CD4-positive, alpha-beta T cell treated with Interleukin-12 subunit alpha and Interleukin-12 subunit beta, for 1 hour (primary cell): ENCODE measurements around the gene INTS15.
"Not testable (repeated sequence)": the region's sequence is repeated elsewhere in the genome, so short reads cannot be mapped to it uniquely, and the experiment has no call there.

Experiments
- DNase-seq: peaks from one replicate; pipeline ENCODE4 v3.0.0-alpha.2; 2020

INTS15 gene

DNA sequence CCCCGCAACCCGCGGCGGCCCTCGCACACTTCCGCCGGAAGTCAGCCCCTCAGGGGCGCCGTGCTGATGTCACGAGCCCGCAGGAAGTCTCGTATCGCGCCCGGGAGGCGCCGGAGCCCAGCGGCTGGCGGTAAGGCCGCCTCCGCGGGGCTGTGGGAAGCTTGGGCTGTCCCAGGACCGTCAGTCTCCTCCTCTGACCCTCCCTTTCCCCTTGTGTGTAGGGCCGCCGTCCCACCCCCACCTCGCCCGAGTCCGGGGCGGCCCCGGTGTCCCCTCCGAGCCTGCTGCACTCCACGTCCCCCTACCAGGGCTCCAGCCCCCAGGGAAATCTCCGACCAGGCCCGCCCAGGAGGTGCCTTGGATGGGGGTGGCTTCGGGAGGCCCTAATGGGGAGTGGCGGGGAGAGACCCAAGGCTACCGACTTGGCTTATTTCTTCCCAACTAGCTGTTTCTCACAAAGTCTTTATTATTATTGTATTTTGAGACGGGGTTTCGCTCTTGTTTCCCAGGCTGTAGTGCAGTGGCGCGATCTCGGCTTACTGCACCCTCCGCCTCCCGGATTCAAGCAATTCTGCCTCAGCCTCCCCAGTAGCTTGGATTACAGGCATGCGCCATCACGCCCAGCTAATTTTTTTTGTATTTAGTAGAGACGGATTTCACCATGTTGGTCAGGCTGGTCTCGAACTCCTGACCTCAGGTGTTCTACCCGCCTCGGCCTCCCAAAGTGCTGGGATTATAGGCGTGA is 12.3 kb upstream of the INTS15 start, which contains the start of gene ZDHHC4:
TSS of gene ZDHHC4 (plus strand) at position 86 of the 745 bp plus-strand sequence. CDS start 3,108 bp downstream, outside the sequence.
- peak; percentile 89 for DNase-seq

DNA sequence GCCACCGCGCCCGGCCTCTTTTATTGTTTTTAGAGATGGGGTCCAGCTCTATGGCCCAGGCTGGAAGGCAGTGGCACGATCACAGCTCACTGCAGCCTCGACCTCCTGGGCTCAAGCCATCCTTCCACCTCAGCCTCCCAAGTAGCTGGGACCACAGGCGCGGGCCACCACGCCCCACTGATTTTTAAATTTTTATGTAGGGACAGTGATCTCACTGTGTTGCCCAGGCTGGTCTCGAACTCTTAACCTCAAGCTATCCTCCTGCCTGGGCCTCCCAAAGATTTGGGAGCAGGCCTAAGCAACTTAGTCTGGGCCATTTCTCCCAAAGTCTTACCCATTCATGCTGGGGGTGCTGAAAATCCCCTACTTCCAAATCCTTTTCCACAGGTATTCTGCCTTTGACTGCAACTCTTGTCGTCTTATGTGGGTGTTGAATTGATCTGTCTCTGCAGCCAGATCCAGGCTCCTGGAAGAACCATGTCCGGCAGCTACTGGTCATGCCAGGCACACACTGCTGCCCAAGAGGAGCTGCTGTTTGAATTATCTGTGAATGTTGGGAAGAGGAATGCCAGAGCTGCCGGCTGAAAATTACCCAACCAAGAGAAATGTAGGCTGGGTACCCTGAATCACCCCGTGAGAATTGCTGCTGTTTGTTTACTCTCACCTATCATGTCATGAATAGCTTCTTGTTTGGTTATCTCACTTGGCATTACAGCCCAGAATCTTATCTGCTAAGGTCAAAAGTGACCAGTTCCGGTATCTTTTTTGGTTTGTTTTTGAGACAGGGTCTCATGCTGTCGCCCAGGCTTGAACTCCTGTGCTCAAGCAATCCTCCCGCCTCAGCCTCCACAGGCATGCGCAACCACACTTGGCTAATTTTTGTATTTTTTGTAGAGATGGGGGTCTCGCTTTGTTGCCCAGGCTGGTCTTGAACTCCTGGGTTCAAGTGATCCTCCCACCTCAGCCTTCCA is 11.4 kb upstream of the INTS15 start:
- DNase-seq: no peak

DNA sequence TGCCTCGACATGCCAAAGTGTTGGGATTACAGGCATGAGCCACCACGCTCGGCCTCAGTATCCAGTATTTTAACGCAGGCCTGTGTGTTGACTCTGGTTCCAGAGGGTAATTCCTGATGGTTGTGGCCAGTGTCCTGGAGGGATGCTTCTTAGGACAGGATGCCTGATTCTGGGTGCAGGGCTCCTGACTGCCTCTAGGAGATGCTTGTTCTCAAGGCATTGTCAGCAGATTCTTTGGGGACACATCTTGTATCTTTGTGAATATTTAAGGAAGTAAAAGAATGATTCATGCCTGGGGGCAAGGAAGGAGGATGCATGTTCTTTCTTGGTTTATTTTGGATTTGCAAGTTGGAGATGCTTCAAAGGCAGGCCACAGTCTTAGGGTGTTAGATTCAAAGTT is 10.4 kb upstream of the INTS15 start:
- DNase-seq: no peak

DNA sequence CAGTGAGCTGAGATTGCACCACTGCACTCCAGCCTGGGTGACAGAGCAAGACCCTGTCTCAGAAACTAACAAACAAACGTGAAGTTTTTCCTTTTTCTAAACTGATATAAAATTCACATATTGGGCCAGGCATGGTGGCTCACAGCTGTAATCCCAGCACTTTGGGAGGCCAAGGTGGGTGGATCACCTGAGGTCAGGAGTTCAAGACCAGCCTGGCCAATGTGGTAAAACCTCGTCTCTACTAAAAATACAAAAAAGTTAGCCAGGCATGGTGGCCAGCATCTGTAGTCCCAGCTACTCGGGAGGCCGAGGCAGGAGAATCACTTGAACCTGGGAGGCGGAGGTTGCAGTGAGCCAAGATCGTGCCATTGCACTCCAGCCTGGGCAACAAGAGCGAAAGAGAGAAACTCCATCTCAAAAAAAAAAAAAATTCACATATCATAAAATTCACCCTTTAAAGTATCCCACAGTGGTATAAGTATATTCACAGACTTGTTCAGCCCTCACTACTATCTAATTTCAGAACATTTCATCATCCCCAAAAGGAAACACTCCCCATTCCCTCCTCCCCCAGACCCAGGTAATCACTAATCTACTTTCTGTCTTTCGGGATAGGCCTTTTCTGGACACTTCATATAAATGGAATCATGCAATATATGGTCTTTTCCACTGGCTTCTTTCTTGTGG is 3.9 kb upstream of the INTS15 start:
- not testable (repeated sequence) for DNase-seq

DNA sequence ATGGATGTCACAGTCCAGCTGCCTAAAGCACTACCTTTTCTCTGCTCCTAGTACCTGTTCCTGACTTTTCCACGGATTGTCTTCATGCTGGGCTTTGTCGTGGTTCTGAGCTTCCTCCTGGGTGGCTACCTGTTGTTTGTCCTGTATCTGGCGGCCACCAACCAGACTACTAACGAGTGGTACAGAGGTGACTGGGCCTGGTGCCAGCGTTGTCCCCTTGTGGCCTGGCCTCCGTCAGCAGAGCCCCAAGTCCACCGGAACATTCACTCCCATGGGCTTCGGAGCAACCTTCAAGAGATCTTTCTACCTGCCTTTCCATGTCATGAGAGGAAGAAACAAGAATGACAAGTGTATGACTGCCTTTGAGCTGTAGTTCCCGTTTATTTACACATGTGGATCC is 1.3 kb upstream of the INTS15 start:
- DNase-seq: no peak

DNA sequence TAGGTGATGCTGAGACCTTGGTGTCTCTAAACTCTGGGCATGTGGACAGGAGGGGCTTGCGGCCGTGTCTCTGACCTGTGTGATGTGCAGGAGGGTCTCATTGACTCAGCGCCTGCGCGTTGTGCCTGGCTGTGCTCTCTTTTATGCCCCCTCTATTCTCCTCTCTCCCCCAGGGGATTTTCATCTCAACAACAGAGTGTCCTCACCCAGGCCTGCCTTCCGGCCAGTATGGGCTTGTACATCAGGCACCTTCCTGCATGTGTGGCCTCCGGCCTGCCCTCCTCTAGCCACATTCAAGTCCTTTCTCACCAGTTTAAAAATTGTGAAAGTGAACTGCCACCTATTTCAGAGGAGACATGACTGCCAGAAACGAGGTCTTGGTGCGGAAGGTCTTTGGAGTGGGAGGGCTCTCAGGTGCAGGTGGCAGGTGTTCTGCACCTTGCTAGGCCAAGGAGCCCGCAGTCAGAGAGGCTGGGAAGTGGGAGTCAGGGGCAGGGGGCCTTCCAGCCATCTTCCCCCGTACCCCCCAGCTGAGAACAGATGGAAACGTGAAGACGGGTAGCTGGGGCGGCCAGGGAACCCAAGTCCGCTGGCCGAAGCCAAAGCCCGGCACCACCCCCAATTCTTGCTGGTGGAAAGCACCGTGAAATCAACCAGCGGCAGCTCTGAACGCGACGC is 531 bp upstream of the INTS15 start:
- no peak for DNase-seq

DNA sequence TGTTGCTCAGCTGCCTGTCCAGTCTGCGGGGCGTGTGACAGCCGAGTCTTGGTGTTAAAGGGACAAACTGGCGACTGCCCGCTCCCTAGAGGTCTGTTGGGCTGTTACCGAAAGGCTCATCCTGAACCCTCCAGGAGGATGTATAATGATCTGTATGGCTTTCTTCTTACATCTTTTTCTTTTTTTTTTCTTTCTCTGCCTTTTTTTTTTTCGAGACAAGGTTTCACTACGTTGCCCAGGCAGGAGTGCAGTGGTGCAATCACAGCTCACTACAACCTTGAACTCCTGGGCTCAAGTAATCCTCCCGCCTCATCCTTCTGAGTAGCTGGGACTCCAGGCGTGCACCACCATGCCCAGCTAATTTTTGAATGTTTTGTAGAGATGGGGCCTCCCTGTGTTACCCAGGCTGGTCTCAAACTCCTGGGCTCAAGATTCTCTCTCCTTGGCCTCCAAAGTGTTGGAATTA is 857 bp downstream of the INTS15 start:
- no peak for DNase-seq

DNA sequence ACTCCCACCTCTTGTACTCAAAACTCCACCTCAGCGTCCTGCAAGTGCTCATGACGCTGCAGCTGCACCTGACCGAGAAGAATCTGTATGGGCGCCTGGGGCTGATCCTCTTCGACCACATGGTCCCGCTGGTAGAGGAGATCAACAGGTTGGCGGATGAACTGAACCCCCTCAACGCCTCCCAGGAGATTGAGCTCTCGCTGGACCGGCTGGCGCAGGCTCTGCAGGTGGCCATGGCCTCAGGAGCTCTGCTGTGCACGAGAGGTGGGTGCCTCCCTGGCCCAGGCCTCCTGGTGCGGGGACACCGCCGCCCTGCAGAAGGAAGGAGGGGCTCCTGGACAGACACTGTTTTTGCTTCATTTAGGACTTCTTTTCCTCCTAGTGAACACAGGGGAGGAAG is 10.3 kb downstream of the INTS15 start:
- no peak for DNase-seq

DNA sequence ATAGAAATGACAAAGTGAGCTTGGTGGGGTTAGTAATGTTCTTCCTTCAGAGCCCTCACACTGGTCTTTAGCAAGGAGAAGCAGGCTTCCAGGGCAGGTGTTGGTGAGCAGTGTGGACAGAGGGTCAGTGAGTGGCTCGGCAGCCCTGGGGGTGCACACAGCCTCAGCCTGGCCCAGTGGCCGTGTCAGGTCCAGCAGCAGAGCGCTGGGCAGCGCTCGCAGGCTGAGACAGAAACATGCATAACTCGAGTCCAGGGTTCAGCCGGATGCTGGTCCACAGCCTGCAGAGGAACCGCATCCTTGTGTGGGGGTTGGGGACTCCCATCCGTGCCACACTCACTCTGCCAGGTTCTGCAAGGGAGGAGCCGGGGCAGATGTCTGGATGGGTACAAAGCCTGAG is 14.6 kb downstream of the INTS15 start:
- DNase-seq: no peak

DNA sequence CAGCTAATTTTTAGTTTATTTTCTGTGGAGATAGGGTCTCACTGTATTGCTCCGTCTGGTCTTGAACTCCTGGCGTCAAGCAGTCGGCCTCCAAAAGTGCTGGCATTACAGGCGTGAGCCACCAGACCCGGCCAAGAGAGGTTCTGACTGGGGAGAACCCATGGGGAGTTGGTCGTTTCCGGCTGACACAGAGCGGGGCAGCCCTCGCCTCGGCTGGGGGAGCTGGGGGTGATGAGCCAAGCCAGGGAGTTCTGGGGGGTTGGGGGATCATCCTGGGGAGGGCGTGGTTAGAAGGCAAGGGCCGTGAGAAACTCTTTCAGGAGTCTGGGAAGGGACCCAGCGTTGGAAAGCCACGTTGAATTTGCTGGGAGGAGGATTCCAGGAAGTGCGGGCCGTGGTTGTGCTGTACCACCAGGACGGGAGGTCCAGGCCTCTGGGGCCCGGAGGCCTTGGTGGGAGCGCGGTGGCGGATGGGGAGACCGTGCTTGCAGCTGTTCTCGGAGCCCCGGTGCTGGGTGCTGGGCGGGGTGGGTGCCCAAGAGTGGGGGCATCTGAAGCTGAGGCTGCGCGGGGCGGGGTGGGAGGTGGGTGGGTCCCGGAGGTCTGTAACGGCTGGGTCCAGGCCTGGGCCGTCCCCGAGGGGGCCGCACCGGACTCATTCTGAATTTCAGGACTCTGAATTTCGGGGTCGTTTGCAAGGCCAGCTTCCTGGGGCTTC is 17.2 kb downstream of the INTS15 start:
- DNase-seq: no peak

DNA sequence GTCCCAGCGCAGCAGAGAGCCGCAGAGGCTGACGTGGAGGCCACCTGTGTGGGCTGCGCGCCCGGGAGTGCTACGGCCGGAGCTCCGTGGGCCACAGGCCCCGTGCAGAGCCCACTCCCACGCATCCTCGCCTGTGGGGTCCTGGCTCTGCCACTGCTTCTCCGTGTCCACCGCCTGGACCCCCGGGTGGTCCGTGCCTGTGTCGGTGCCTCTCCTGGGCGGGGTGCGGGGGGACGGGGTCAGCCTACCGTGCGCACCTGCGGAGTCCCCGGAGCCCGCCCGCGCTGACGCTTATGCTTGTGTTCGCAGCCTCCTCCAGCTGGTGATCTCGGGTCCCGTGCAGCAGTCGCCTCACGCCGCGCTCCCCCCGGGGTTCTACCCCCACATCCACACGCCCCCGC is 17.8 kb downstream of the INTS15 start:
- DNase-seq: no peak

DNA sequence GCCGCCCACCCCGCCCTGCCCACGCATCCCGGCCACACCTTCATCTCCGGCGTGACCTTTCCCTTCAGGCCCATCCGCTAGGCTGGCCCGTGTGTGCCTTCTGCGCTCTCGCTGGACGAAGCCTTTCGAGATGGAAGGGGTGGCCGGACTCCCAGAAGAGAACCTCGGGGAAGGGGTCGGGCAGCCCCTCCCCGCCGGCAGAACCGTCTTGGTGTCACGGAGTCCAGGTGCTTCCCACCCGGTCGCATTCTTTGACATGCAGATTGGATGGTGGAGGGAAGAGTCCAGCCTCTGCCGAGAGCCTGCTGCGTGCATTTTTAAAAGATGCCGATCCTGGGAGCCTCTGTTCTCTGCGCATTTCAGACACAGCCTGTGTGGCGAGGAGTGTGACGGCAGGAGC is 18.3 kb downstream of the INTS15 start:
- no peak for DNase-seq

DNA sequence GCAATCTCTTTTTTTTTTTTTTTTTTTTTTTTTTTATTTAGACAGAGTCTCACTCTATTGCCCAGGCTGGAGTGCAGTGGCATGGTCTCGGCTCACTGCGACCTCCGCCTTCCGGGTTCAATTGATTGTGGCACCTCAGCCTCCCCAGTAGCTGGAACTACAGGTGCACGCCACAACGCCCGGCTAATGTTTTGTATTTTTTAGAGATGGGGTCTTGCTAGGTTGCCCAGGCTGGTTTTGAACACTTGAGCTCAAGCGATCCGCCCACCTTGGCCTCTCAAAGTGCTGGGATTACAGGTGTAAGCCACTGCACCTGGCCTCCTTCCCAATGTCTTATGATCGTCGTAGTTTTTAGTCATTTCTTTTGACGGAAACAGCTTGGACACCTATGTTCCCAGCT is 19.0 kb downstream of the INTS15 start:
- DNase-seq: no peak

DNA sequence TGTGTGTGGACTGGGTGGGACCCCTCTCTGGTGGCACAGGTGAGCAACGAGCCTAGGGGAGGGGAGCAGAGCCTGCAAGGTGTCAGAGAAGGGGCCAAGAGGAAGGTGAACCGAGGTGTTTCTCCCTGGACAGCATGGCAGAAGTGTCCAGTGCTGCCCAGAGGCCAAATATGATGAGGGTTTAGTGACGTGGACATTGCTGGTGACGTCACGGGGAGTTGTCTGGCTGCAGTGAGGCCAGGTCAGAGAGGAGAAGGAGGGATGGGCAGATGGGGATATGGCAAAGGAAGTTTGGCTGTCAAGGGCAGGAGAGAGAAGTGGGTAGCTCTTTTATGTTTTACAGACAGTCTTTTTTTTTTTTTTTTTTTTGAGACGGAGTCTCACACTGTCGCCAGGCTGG is 23.0 kb downstream of the INTS15 start:
- DNase-seq: no peak

DNA sequence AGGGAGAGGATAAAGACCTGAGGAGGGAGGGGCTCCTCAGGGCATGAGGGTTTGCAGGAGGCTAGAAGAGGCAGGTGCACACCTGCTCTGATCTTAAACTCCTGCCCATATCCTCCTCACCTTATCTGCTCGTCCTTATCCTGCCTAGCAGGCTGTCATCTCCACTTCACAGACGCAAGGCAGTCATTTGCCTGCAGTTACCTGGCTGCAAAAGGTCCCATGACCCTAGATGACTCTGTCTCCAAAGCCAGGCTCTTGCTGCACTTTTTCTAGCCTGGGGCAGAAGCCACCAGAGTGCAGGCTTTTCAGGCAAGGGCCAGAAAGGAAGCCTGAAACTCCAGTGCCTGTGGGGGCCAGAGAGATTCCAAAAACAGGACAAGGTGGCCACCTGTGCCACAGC is 23.9 kb downstream of the INTS15 start:
- DNase-seq: no peak

DNA sequence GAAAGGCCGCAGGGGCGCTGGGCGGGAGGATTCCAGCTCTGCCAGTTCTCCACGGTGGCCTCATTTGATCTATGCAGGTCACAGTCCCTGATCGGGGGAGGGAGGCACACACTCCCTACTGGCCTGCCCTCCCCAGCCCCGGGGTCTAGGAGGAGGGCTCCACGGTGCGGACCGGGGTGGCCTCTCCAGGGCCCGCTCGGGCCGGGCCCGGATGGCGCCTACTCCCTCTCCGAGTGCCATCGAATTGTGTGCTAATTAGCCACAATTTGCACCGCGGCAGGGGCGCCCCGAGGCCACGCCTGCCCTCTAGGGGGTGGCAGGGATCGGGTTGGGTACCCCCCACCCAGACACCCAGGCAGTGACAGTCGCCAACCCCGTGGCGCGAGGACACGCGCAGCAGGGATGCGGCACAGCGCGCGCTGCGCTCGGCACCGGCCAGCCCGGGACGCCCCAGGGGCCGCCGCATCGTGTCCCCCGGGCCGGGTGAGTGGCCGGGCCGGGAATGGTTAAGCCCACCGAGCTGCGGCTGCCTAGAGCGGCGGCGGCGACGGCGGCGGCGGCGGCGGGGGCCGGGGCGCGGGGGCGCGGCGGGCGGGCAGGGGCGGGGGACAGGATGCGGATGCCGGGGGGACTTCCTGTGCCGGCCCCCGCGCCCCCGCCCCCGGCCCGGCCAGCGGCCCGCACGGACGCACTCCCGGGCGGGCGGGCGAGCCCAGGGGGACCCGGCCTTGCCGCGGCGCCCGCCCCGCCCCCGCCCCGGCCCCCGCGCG is 25.3 kb downstream of the INTS15 start, which contains the start of gene ZNF853:
TSS of gene ZNF853 (plus strand) at position 658 of the 770 bp plus-strand sequence. CDS start 565 bp downstream, outside the sequence.
- peak; percentile 22 for DNase-seq

DNA sequence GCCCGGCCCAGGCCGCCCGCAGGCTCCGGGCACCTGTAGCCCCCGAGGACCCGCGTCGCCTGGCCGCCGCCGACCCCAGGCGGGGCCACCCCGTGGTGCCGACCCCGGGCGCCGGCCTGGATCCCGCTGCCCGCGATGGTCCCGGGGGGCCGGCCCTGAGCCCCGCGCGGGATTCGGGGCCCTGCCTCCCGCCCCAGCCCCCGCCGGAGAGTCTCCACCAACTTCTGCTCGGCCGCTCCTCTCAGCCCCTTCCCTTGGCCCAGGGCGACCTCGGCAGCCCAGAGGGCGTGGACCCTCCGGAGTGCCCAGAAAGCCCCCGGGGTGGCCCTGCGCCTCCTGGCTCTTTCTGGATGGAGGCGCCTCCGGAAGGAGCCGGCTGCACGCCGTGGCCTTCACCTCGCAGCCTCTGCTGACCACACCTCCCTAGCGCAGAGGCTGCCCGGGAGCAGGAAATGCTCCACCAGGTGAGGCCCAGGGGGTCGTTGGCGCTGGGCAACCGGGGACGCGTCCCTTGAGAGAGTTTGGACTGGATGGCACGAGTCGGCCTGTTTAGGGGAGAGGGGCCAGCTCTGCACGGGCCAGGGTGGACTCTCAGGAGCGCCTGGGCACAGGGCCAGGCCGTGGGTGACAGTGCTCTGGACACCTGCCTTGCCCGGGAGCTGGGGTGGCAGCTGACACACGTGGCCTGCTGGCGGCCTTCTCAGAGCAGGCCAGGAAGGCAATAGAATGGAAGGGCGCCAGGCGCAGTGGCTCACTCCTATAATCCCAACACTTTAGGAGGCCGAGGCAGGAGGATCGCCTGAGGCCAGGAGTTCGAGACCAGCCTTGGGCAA is 26.1 kb downstream of the INTS15 start:
- DNase-seq: no peak

DNA sequence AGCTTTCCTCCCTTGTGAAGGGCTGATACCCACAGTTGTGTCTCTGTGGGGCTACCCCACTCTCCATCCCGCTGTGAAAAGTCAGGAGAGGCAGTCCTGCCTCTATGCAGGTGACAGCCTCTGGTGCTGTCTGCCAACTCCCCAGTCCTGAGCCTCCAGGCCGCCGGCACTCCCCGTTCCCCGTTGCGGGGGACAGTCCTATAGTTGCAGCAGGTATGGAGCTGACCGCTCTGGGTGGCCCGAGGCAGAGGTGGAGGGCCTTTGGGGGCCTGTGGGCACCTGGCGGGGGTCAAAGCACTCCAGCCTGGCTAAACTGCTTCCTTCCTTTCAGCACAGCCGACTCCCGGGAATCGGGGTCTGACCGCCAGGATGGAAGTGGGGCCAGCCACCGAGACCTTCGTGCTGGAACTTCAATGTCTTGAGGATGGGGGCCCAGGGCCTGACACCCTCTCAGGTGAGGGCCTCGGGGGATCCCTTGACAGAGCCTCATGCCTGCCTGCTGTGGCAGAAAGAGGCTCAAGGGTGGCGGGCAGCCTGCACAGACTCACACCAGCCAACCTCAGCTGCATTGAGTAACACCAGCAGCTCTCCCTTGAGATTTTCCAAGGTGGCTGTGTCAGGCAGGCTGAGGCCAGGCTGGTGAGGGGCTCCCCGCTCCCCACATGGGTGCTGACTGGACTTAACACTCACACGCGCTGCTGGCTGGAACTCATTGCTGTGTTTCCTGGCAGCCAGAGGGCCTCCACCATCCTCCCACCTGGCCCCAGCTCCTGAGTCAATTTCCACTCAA is 27.2 kb downstream of the INTS15 start:
- DNase-seq: no peak

DNA sequence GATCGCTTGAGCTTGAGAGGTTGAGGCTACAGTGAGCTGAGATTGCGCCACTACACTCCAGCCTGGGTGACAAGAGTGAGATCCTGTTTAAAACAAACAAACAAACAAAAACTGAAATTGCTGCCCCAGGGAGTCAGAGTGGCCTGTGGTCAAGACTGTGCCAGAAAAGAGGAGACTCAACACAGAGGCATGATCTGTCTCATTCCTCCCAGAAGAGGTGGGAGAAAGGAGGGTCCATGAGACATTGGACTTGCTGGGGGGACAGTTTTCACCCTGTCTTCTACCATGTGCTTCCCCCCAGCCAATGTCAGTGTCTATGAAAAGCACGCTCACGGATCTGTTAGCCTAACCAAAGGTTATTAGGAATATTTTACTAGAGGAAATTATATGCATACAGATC is 28.8 kb downstream of the INTS15 start:
- DNase-seq: no peak
